Astrocyte (in vitro differentiated cells and primary cell): ENCODE measurements around the gene CHRD. TPM values are rescaled to one million over a fixed set of nuclear protein-coding genes. Genes with fewer than 3 reads are reported as not detected.
"Not testable (repeated sequence)": the region's sequence is repeated elsewhere in the genome, so short reads cannot be mapped to it uniquely, and the experiment has no call there.

Experiments used
- DNase-seq: peaks from one replicate; pipeline ENCODE4 v3.0.0-alpha.2; 2010; ENCODE audit warnings: low read depth
- FAIRE-seq: peaks from 2 replicates; lab custom pipeline; 2011; peaks lifted over from hg19 to GRCh38; lab: Jason Lieb, UNC
- H2AFZ ChIP-seq: 2 replicates; pipeline ENCODE4 v1.6.0; 2012; ENCODE audit warnings: low read depth, low read length, inconsistent platforms
- H3K27ac ChIP-seq: 2 replicates; pipeline ENCODE4 v1.5.1; 2011; ENCODE audit warnings: low read depth, low read length, inconsistent platforms
- H3K27me3 ChIP-seq: 2 replicates; pipeline ENCODE4 v1.6.0; 2011; ENCODE audit warnings: low read length, inconsistent platforms; ENCODE audit not compliant: insufficient read depth
- H3K36me3 ChIP-seq: 2 replicates; pipeline ENCODE4 v1.5.1; 2011; ENCODE audit warnings: low read length, inconsistent platforms; ENCODE audit not compliant: insufficient read depth
- H3K4me1 ChIP-seq: 2 replicates; pipeline ENCODE4 v1.5.1; 2011; ENCODE audit warnings: low read length, inconsistent platforms; ENCODE audit not compliant: insufficient read depth
- H3K4me2 ChIP-seq: 2 replicates; pipeline ENCODE4 v1.6.0; 2012; ENCODE audit warnings: low read length, inconsistent platforms
- H3K4me3 ChIP-seq: 2 replicates; pipeline ENCODE4 v1.5.1; 2011; ENCODE audit warnings: low read depth, mild to moderate bottlenecking, low read length, inconsistent platforms; ENCODE audit not compliant: insufficient read depth
- H3K79me2 ChIP-seq: 2 replicates; pipeline ENCODE4 v1.6.0; 2012; ENCODE audit warnings: mild to moderate bottlenecking, low read length, inconsistent platforms; ENCODE audit not compliant: insufficient read depth
- H3K9ac ChIP-seq: 2 replicates; pipeline ENCODE4 v1.6.0; 2012; ENCODE audit warnings: mild to moderate bottlenecking, low read length, inconsistent platforms
- H3K9me3 ChIP-seq: 2 replicates; pipeline ENCODE4 v1.5.1; 2012; ENCODE audit warnings: low read depth, mild to moderate bottlenecking, low read length, inconsistent platforms; ENCODE audit not compliant: insufficient read depth
- H4K20me1 ChIP-seq: 2 replicates; pipeline ENCODE4 v1.6.0; 2012; ENCODE audit warnings: low read length, inconsistent platforms; ENCODE audit not compliant: insufficient read depth
- H3K27ac Mint-ChIP-seq: one replicate; pipeline ENCODE4 v1.8.0; 2021; ENCODE audit warnings: mild to moderate bottlenecking, mixed read lengths; ENCODE audit not compliant: unreplicated experiment
- H3K27me3 Mint-ChIP-seq: one replicate; pipeline ENCODE4 v1.8.0; 2021; ENCODE audit warnings: low read depth, mixed read lengths; ENCODE audit not compliant: unreplicated experiment
- H3K36me3 Mint-ChIP-seq: one replicate; pipeline ENCODE4 v1.8.0; 2021; ENCODE audit warnings: low read depth, mixed read lengths; ENCODE audit not compliant: unreplicated experiment
- H3K4me1 Mint-ChIP-seq: one replicate; pipeline ENCODE4 v1.8.0; 2021; ENCODE audit warnings: low read depth, mixed read lengths; ENCODE audit not compliant: unreplicated experiment
- H3K4me3 Mint-ChIP-seq: one replicate; pipeline ENCODE4 v1.8.0; 2021; ENCODE audit warnings: mild to moderate bottlenecking, moderate library complexity, mixed read lengths; ENCODE audit not compliant: unreplicated experiment
- H3K9me3 Mint-ChIP-seq: one replicate; pipeline ENCODE4 v1.8.0; 2021; ENCODE audit warnings: mild to moderate bottlenecking, mixed read lengths; ENCODE audit not compliant: unreplicated experiment
- CTCF ChIP-seq: IDR thresholded peaks from 2 replicates; pipeline ENCODE4 v1.5.1; 2011; ENCODE audit warnings: low read depth, mild to moderate bottlenecking, inconsistent platforms, low read length, moderate library complexity; ENCODE audit not compliant: insufficient read depth
- EZH2 ChIP-seq: IDR thresholded peaks from 2 replicates; pipeline ENCODE4 v1.6.1; 2012; ENCODE audit warnings: mild to moderate bottlenecking, low read length, inconsistent platforms; ENCODE audit not compliant: insufficient read depth
- total RNA-seq: library from RNA; stranded (reverse); gene quantifications from 2 replicates; pipeline ENCODE4 v1.2.1, GENCODE V29; 2021

CHRD gene
- total RNA-seq, 1 donor from 2014 or later: 3.4 TPM

DNA sequence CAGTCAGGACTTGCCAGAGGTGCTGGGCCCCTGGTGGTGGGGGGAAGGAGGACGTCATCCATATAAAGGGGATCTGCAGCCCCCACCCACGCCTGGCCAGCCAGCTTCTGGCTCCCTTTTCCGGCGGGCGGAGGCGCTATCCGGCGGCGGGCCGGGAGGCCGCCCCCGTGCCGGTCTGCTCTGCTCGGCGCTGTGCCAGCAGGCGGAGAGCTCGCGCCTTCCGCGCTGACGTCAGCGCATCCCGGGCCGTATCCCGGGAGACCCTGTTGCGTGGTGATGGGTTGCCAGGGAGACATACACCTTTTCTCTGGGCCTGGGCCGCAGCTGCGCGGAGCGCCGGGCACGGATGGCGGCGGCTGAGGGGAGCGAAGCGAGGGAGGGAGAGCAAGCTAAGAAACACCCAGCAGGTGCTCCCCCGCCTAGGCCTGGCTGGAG lies 41.3 kb upstream of the CHRD start:
- Histone ChIP-seq H3K9me3 (no peaks in the 10 kb centered on the region), H3K36me3 (peaks cover 11% of the 10 kb centered on the region), H3K9ac (peak overlapping the region; percentile 84), H3K27ac (peak overlapping the region; percentile 78), H3K79me2 (peaks cover 26% of the 10 kb centered on the region), H3K4me3 (peak overlapping the region; percentile 47), H4K20me1 (peaks cover 50% of the 10 kb centered on the region), H2AFZ (peak overlapping the region; percentile 54), H3K4me1 (peaks cover 71% of the 10 kb centered on the region), H3K4me2 (peak overlapping the region; percentile 89), H3K27me3 (no peaks in the 10 kb centered on the region)
- peak; percentile 75 for DNase-seq
- no peak for FAIRE-seq
- Mint-ChIP-seq H3K4me3 (no peak overlapping the region), H3K27me3 (no peaks in the 10 kb centered on the region), H3K27ac (peak overlapping the region; percentile 81), H3K4me1 (peaks cover 60% of the 10 kb centered on the region), H3K36me3 (peaks cover 17% of the 10 kb centered on the region), H3K9me3 (no peaks in the 10 kb centered on the region)
- TF ChIP-seq CTCF: no peak
- TF ChIP-seq EZH2: no peak

DNA sequence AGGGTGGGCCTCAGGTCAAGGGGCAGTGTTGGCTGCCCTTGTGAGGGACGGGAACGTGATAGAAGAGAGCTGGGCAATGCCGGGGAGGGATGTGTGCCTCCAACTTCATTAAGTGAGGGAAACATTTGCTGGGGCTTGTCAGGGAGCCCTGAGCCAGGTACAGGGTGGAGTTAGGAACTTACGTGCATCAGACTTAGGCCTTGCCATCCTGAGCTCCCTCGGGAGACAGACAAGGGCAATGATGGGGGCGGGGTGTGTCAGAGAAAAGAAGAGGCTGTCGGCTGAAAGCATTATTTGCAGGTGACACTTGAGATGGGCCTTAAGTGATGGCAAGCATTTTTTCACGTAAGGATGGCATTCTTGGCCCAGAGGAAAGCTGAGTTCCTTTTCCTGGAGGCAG lies 40.9 kb upstream of the CHRD start:
- peak overlapping the region; percentile 89 for H3K4me2 ChIP-seq
- peaks cover 57% of the 10 kb centered on the region for H3K4me1 Mint-ChIP-seq
- peak overlapping the region; percentile 84 for H3K9ac ChIP-seq
- H3K4me3 ChIP-seq: peak overlapping the region; percentile 47
- H3K36me3 ChIP-seq: peaks cover 6% of the 10 kb centered on the region
- peaks cover 17% of the 10 kb centered on the region for H3K36me3 Mint-ChIP-seq
- peaks cover 69% of the 10 kb centered on the region for H3K4me1 ChIP-seq
- H3K27ac ChIP-seq: peak overlapping the region; percentile 60
- H3K27me3 Mint-ChIP-seq: no peaks in the 10 kb centered on the region
- TF ChIP-seq CTCF: no peak
- TF ChIP-seq EZH2: no peak
- H3K4me3 Mint-ChIP-seq: peak overlapping the region; percentile 65
- peak overlapping the region; percentile 81 for H3K27ac Mint-ChIP-seq
- H3K9me3 Mint-ChIP-seq: no peaks in the 10 kb centered on the region
- H3K27me3 ChIP-seq: no peaks in the 10 kb centered on the region
- FAIRE-seq: no peak
- H4K20me1 ChIP-seq: peaks cover 48% of the 10 kb centered on the region
- DNase-seq: no peak
- peak overlapping the region; percentile 54 for H2AFZ ChIP-seq
- peaks cover 21% of the 10 kb centered on the region for H3K79me2 ChIP-seq
- no peaks in the 10 kb centered on the region for H3K9me3 ChIP-seq

GRCh38 chr3:184339451-184340135 lies 40.3 kb upstream of the CHRD start:
- H3K4me3 ChIP-seq, H2AFZ ChIP-seq, FAIRE-seq, H3K27me3 ChIP-seq, H3K9ac ChIP-seq, H3K27me3 Mint-ChIP-seq, H3K4me2 ChIP-seq, H3K36me3 ChIP-seq, H3K27ac ChIP-seq, DNase-seq, H3K9me3 Mint-ChIP-seq, H3K27ac Mint-ChIP-seq, H3K9me3 ChIP-seq, H3K4me3 Mint-ChIP-seq: not testable (repeated sequence)
- Histone ChIP-seq H4K20me1 (peaks cover 43% of the 10 kb centered on the region), H3K4me1 (peaks cover 63% of the 10 kb centered on the region), H3K79me2 (peaks cover 21% of the 10 kb centered on the region)
- Mint-ChIP-seq H3K4me1 (peaks cover 52% of the 10 kb centered on the region), H3K36me3 (peaks cover 15% of the 10 kb centered on the region)
